Measurements from ENCODE around the gene RASGRP3.

The RASGRP3 gene

DNA sequence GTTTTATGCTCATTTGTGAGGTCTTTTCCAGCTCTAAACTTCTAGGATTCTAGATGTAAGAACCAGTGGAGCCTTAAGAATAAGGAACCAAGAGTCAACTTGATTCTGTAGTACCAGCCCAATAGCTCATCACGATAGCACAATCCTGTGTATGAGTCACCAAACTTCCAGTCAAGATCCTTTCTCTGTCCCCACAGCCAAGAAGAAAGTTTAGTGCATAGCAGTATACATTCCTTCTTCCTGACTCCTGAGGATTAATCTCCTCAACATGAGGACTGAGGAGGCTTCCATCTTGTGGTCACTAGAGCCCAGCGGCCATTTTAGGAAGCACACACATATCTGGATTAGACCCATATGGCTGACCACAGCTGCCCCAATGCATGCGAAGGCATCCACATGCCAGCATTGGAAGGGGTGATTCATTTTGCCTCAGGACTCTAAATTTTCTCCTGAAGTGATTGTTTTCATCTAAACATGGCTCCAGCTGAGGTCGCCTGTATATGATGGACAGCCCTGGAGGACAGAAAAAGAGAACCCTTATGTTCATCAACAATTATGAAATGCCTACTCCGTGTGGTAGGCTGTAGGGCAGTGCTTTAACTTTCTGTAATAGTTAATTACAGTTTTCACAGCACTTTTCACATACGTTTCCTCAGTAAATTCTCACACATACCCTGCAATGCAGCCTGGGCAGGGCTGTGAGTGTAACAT lies 53.5 kb downstream of the RASGRP3 start:
- TF ChIP-seq, protein P1, sequence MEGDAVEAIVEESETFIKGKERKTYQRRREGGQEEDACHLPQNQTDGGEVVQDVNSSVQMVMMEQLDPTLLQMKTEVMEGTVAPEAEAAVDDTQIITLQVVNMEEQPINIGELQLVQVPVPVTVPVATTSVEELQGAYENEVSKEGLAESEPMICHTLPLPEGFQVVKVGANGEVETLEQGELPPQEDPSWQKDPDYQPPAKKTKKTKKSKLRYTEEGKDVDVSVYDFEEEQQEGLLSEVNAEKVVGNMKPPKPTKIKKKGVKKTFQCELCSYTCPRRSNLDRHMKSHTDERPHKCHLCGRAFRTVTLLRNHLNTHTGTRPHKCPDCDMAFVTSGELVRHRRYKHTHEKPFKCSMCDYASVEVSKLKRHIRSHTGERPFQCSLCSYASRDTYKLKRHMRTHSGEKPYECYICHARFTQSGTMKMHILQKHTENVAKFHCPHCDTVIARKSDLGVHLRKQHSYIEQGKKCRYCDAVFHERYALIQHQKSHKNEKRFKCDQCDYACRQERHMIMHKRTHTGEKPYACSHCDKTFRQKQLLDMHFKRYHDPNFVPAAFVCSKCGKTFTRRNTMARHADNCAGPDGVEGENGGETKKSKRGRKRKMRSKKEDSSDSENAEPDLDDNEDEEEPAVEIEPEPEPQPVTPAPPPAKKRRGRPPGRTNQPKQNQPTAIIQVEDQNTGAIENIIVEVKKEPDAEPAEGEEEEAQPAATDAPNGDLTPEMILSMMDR (IDR thresholded peaks at IDR 0.05; ENCODE audit: low read depth, low read length, missing control alignments), result peak; percentile 20
- no peak for DNase-seq (ENCODE audit: low read depth)
- H3K4me3 ChIP-seq (ENCODE audit: low read depth, low read length), result no peak overlapping the region

DNA sequence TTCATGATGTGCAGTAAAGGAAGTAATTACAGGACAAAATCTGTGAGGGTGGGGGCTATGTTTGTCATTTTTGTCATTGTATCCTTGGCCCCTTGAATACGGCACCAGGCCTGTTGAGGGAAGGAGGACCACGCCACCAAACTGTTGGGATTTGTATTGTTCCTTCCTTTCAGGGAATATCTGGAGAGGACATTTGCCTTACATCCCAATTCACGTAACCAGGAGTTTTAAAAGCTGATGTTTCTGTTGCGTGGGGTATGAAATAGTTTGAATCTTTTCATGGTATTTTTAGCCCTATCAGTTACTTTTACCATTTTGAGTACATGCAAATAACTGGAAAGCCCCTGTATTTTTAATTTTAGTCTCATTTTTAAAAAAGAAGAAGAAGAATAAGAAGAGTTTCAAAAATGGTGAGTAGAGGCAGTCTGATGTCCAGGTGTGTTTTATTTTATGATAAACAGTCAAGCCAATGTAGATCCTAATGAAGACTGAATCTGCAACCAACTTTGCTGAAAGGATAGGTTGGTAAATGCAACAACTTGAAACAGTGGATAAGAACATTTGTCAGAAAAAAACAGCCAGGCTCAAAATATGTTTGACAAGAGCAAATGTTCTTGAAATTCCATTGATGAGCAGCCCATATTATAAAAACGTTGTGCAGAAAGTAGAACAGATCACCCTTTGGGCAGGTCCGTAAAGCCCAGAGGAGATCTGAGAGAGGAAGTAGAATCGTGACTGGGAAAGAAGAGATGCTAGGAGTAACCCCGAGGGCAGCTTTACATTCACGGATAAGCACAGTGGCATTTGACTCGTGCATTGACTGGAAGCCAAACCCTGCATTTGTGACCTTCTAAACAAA lies 54.5 kb downstream of the RASGRP3 start:
- no peak for DNase-seq (ENCODE audit: low read depth)
- H3K4me3 ChIP-seq (ENCODE audit: low read depth, low read length), result no peak overlapping the region; the same call in 1 of the 2 replicates
- TF ChIP-seq, protein P1 (IDR thresholded peaks at IDR 0.05; ENCODE audit: low read depth, low read length, missing control alignments), result no peak

DNA sequence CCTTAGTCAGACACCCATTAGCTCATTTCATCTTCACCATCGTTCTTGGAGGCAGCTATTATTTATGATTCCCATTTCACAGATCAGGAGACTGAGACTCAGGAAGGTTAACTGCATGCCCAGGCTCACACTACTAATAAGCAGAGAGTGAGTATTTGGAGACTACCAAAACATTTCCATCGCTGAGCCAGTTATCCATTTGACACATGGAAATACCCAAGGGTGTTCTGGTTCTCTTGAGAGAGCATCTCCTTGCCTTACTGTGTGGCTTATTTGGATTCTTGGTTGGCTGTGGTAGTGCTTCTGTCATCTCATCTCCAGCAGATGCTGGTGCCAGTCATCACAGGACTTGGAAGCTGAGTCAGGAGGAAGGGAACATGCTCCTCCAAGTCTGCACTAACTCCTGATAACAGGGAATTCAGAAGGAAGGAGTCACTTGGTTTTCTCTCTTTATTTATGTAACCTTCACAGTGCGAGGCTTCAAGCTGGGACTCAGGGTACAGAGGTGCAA lies 55.2 kb downstream of the RASGRP3 start:
- no peak overlapping the region for H3K4me3 ChIP-seq (ENCODE audit: low read depth, low read length)
- TF ChIP-seq, protein P1 (IDR thresholded peaks at IDR 0.05; ENCODE audit: low read depth, low read length, missing control alignments), result no peak
- DNase-seq (ENCODE audit: low read depth), result no peak

DNA sequence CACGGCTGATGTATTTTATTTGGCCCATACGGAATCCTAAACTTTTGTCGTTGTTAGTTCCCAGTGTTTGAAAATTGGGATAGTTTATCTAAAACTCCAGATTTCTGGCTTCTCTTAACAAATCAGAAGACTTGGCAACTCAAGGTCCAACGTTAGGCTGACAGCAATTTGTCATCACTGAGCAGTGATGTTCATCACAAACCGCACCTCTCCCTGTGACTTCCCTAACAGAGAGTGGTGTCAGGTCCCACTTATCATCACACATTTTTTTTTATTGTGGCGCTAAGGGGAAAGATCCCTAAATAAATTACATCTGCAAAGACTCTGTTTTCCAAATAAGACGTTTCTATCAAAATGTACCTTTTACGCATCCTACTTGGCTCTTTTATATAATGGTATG lies 55.7 kb downstream of the RASGRP3 start:
- TF ChIP-seq, protein P1 (IDR thresholded peaks at IDR 0.05; ENCODE audit: low read depth, low read length, missing control alignments), result no peak
- no peak overlapping the region for H3K4me3 ChIP-seq (ENCODE audit: low read depth, low read length)
- no peak for DNase-seq (ENCODE audit: low read depth)

DNA sequence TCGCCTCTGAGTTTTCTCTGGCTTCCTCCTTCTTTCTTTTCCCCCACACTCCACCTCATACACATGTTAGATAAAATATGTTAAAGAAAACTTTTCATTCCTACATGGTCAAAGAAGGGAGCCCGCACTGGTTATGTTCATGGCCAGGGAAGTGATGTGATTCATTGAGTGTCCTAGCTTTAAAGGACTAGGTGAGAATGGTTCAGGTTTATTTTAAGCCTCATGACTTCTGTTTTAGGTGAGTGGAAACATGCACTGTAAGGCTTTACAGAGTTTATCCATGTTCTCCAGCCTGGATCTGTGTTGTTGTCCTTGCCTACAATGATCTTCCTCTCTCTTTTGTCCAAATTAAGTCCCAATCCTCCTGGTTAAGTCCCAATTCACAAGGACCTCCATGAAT lies 56.5 kb downstream of the RASGRP3 start:
- no peak for DNase-seq (ENCODE audit: low read depth)
- H3K4me3 ChIP-seq (ENCODE audit: low read depth, low read length), result no peak overlapping the region
- TF ChIP-seq, protein P1 (IDR thresholded peaks at IDR 0.05; ENCODE audit: low read depth, low read length, missing control alignments), result no peak

DNA sequence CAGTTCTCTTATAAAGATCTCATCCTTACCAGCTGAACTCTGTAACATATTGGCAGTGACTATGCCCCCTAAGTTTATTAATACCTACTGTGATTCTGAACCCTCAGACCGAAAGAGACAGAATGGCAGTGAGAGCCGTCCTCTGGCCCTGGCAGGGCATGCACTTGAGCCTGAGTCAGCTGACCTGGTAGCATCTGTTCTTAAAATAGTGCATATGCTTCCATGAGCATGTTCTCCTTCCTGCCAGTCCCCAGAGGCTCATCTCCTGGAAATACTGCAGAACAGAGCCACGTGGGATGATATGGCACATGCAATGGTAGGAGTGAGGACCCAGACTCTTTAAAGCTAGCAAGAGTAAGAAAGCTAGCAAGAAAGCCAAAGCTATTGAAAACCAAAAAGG lies 59.0 kb downstream of the RASGRP3 start:
- TF ChIP-seq, protein P1 (IDR thresholded peaks at IDR 0.05; ENCODE audit: low read depth, low read length, missing control alignments), result no peak
- no peak overlapping the region for H3K4me3 ChIP-seq (ENCODE audit: low read depth, low read length)
- no peak for DNase-seq (ENCODE audit: low read depth)
